ENCODE results near the gene JAZF1.

DNA sequence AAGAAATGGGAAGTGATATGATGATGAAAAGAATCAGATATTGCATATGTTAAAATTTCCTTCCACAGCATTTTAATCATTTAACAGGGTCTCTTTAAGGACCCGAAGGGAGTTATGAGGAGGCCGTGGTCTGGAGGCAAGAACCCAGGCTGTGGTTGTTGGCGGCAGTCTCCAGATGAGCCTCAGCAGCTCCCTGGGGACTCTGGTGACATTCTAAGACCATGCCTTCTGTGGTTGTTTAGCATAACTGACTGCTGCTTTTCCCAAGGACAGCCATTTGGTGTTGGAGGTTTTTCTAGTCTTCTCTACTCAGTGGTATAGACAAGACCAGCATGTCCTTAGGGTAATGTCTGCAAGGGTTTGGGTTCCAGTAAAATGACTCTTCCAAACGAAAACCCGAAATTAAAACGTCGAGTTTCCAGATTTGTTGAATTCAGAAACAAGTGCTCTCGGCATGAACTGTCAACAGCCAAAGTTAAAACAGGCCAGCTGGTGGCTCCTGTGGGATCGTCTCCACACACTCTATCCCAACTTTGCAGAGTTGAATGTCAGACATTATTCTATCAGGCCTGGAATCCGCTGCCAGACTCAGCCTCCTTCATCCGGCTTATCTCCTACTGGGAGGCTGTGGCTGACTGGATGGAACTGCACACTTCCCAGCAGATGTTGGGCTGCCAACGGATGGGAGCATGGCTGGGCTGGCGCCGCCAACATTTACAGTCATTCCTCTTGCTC, 257.5 kb downstream of the JAZF1 start:
- TF ChIP-seq, protein P1, sequence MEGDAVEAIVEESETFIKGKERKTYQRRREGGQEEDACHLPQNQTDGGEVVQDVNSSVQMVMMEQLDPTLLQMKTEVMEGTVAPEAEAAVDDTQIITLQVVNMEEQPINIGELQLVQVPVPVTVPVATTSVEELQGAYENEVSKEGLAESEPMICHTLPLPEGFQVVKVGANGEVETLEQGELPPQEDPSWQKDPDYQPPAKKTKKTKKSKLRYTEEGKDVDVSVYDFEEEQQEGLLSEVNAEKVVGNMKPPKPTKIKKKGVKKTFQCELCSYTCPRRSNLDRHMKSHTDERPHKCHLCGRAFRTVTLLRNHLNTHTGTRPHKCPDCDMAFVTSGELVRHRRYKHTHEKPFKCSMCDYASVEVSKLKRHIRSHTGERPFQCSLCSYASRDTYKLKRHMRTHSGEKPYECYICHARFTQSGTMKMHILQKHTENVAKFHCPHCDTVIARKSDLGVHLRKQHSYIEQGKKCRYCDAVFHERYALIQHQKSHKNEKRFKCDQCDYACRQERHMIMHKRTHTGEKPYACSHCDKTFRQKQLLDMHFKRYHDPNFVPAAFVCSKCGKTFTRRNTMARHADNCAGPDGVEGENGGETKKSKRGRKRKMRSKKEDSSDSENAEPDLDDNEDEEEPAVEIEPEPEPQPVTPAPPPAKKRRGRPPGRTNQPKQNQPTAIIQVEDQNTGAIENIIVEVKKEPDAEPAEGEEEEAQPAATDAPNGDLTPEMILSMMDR (IDR thresholded peaks at IDR 0.05 in 4 of 5, conservative IDR thresholded peaks at IDR 0.05 in 1 of 5) = no peak
- no peak for TF ChIP-seq POLR2A (IDR thresholded peaks at IDR 0.05)
